ENCODE measurements around the gene ARMH3.

DNA sequence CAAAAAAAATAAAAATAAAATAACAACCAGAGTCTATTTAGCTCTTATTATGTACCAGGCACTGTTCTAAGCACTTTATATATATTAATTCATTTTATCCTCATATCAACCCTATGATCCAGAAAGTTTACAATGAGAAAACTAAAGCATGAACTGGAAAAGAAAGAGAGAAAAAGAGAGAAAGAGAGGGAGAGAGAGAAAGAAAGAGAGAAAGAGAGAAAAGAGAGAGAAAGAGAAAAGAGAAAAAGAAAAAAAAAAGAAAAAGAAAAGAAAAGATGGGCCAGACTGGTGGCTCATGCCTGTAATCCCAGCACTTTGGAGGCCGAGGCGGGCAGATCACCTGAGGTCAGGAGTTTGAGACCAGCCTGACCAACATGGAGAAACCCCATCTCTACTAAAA, 9.9 kb downstream of the ARMH3 start:
- TF ChIP-seq EZH2phosphoT487 (IDR thresholded peaks at IDR 0.05; ENCODE audit: low read length) (no peak), EZH2 (optimal IDR thresholded peaks at IDR 0.05; ENCODE audit: low read depth, low read length) (no peak)
- TF ChIP-seq, protein P1, sequence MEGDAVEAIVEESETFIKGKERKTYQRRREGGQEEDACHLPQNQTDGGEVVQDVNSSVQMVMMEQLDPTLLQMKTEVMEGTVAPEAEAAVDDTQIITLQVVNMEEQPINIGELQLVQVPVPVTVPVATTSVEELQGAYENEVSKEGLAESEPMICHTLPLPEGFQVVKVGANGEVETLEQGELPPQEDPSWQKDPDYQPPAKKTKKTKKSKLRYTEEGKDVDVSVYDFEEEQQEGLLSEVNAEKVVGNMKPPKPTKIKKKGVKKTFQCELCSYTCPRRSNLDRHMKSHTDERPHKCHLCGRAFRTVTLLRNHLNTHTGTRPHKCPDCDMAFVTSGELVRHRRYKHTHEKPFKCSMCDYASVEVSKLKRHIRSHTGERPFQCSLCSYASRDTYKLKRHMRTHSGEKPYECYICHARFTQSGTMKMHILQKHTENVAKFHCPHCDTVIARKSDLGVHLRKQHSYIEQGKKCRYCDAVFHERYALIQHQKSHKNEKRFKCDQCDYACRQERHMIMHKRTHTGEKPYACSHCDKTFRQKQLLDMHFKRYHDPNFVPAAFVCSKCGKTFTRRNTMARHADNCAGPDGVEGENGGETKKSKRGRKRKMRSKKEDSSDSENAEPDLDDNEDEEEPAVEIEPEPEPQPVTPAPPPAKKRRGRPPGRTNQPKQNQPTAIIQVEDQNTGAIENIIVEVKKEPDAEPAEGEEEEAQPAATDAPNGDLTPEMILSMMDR (IDR thresholded peaks at IDR 0.05; ENCODE audit: low read length) = no peak
